GM18873 (cell line): ENCODE results near the gene TGM5.
"Not testable (repeated sequence)": the region's sequence is repeated elsewhere in the genome, so short reads cannot be mapped to it uniquely, and the experiment has no call there.

Experiments
- ATAC-seq: cut with Tn5 transposase; IDR thresholded peaks from one replicate; pipeline ENCODE4 v1.9.1; 2021; ENCODE audit warnings: mild to moderate bottlenecking, moderate library complexity, moderate number of reproducible peaks; ENCODE audit not compliant: unreplicated experiment, low FRiP score

Gene TGM5

GRCh38 chr15:43249699-43250203 is 17.0 kb downstream of the TGM5 start:
- ATAC-seq = peak; percentile 47

GRCh38 chr15:43249236-43249635 is 17.5 kb downstream of the TGM5 start:
- ATAC-seq = peak; percentile 12

- ATAC-seq = no peak
These were observed 20.4 kb downstream of the TGM5 start for GRCh38 chr15:43246261-43246774.

- no peak for ATAC-seq
These were observed 22.6 kb downstream of the TGM5 start for GRCh38 chr15:43244092-43244491.

GRCh38 chr15:43243020-43243645 is 23.6 kb downstream of the TGM5 start:
- no peak for ATAC-seq

GRCh38 chr15:43242616-43243015 is 24.1 kb downstream of the TGM5 start:
- no peak for ATAC-seq

- no peak for ATAC-seq
These were observed 25.6 kb downstream of the TGM5 start for GRCh38 chr15:43241100-43241499.

- ATAC-seq = no peak
These were observed 26.8 kb downstream of the TGM5 start for GRCh38 chr15:43239732-43240491.

GRCh38 chr15:43238671-43239131 is 28.0 kb downstream of the TGM5 start:
- ATAC-seq = no peak

- no peak for ATAC-seq
These were observed 28.8 kb downstream of the TGM5 start for GRCh38 chr15:43237842-43238470.

GRCh38 chr15:43235536-43235935 is 31.2 kb downstream of the TGM5 start:
- no peak for ATAC-seq

GRCh38 chr15:43232289-43232874 is 34.3 kb downstream of the TGM5 start:
- ATAC-seq = no peak

GRCh38 chr15:43230640-43231115 is 36.0 kb downstream of the TGM5 start:
- ATAC-seq = no peak

- no peak for ATAC-seq
These were observed 36.8 kb downstream of the TGM5 start for GRCh38 chr15:43229977-43230376.

GRCh38 chr15:43226436-43227305 is 40.1 kb downstream of the TGM5 start:
- ATAC-seq = no peak

GRCh38 chr15:43225950-43226255 is 40.8 kb downstream of the TGM5 start:
- ATAC-seq = not testable (repeated sequence)

- ATAC-seq = no peak
These were observed 41.4 kb downstream of the TGM5 start for GRCh38 chr15:43225201-43225949.

GRCh38 chr15:43221422-43221821 is 45.3 kb downstream of the TGM5 start:
- no peak for ATAC-seq

GRCh38 chr15:43220991-43221403 is 45.7 kb downstream of the TGM5 start, which contains the start of gene EPB42:
TSS of gene EPB42 (minus strand) at chr15:43221018. CDS start at chr15:43220825, 193 bp downstream.
- ATAC-seq = no peak
